Embryonic facial prominence (tissue), 1 donor: ENCODE data around the gene PRLHR.

Experiments
- DNase-seq: peaks from one replicate; pipeline ENCODE4 v3.0.0-alpha.2; 2016; ENCODE audit errors: extremely low spot score

The PRLHR gene

GRCh38 chr10:118563373-118563890 lies 32.0 kb downstream of the PRLHR start:
- no peak for DNase-seq

DNA sequence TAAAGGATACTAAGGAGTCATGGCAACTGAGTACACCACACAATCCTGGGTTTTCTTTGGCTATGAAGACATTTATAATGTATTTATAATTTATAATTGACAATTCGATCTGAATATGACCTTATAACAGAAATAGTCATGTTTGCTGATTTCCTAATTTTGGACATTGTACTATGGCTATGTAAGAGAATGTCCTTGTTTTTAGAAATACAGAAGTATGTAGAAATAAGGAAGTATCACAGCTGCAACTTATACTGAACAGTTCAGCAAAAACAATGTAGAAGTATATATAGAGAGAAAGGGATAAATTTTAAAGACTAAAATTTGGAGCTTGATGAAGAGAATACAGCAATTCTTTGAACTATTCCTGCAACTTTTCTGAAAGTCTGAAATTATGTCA lies 32.6 kb downstream of the PRLHR start:
- no peak for DNase-seq

DNA sequence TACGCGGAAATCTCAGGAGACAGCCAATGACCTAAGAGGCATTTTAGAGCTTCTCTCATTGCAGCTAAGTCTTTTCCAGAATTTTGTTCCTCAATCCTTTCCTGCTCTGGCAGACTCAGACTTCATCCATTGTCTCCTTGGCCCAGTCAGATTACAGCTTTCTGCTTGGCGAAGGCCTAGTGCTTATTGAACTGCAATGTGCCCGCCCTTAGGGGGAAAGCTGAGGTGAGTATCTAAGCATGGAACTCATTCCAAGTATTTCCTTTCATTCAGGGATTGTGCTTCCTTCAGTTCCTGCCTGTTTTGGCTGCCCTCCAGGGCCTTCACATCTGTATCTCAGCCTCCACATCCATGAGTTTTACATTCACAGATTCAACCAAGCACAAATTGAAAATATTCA lies 37.5 kb downstream of the PRLHR start:
- DNase-seq = no peak

DNA sequence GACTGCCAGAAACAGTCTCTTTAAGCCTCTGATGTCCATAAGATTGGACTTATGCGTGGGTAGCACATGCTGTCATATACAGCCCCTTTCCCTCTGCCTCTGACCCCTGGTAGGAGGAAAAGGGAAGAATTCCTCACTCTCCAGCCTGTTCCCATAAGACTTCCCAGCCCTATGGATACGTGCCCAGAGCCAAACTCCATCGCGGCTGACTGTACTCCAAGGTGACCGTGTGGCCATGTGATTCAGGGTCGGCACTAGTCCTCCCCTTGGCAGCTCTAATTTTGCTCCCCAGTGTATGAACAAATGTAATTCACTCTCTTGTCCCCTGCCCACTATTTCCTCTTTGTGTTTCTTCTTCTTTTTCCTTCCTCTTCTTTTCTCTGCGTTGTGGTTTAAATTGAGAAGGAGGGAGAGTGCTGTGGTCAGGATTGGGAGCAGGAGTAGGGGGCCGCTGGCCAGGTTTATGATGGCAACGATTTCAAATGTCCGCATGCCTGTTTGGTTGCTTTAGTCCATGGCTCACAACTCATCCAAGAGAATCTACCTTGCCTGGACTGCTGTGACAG lies 43.8 kb downstream of the PRLHR start:
- no peak for DNase-seq

DNA sequence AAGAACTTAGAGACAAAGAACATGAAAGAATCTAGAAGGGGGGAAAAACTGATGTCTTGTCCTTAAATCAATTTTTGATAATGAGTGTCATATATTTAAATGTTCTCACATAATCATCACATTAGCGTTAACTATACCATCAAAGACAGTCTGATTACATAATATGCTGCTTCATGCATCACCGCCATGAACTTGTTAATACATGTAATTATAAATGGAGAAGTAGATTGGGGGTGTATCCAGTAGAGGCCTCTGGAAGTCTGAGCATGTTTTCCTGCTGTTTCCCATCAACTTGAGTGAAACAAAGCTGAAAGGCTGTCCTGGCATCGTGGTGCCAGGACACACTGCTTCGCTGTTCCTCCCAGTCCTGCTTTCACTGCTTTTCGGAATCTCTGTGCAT lies 48.2 kb downstream of the PRLHR start:
- DNase-seq = no peak

DNA sequence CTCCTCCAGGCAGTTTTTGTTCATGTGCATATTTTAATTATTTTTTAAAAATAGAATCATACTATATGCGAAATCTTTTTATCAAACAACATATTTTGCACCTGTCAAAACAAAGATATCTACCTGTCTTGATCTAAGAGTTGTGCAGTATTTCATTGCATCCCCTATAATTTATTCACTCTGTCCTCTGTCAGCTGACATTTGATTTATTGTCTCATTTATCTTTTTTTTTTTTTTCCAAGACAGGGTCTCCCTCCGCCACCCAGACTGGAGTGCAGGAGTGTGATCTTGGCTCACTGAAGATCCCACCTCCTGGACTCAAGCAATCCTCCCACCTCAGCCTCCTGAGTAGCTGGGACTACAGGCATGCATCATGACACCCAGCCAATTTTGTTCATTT lies 49.0 kb downstream of the PRLHR start:
- DNase-seq = no peak

DNA sequence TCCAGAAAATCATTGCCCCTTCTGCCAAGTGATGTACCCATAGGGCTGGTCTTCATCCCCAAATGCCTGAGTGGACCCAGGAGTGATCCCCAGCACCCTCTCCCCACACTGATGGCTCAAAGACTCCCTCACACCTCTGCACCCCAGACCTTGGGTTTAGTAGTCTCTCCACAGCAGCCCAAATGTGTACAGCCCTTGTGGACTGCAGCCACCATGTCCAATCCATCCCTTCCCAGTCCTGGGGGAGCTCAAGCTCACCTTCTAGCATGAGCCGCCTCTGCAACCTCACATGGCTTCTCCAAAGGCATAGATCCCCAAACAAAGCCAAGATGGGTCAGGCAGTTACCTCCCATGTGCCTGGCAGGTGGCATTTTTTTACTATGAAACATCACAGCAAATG lies 50.1 kb downstream of the PRLHR start:
- no peak for DNase-seq

DNA sequence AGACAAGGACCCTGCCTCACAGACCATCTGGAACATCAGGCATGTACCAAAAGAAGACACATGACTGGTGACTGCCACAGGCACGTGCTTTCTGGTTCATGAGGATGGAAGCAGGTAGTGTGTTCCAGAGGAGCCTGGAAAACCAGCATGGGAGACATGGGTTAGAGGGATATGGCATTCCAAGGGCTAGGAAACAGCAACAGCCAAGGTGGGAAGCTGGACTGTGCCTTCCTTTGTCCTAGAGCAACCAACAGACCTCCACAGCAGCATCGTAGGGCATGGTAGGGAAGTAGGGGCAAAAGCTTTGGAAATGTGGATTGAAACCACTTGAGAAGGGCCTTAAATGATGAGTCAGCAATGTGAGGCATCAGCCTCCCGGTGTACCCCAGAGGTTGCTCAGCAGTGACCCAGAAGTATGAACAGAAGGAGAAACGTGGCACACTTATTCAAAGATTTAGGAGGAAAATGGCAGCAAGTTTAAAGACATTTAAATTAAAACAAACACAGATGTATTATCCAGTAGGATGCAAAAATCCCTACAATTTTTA lies 51.0 kb downstream of the PRLHR start:
- no peak for DNase-seq

DNA sequence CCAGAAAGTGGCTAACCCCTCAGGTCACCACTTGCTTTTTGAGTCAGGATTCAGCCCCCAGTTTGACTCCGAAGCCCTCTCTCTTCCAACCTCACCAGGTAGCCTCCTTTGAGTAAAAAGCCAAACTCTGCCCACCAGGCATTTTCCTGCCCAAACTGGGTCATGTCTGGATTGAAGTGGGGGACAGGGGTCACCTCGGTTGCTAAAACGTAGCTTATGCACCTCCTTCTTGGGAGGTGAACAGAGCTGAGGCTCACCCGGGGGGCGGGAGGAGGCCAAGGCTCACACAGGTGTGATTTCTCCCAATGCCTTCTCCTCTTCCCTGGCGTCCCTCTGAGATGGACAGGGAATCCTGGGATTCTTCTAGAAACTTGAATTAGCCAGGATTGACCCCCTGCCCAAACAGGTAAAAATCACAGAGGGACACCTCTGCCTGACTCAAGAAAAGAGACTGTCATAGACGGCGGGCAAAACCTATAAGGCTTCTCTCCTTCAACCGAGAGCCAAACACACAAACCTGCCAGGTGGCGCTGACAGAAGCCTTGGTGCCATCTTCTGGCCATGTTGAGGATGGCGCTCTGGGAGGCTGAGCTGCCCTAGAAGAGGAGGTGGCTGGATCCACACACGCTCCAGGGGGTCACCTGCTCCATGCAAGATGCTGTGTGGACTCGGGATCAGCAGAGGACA lies 51.6 kb downstream of the PRLHR start:
- DNase-seq = no peak

DNA sequence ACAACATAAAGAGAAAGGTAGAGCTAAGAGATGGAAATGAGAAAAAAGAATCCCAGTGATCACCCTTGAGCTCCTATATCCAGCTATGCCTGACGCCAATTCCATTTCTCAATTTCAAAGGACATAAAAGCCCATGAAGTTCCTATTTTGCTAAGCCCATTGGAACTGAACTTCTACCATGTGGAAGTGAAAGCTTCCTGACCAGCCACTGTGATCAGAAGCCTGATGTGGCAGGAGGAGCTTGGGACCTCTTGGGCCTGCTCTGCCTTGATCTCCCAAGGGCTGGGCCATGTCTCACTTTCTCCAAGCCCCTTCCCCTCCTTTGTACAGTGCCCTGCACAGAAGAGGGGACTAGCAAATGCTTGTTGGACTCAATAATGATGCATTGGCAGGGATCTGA lies 52.7 kb downstream of the PRLHR start:
- no peak for DNase-seq

GRCh38 chr10:118542205-118542604 lies 53.2 kb downstream of the PRLHR start:
- DNase-seq = no peak

DNA sequence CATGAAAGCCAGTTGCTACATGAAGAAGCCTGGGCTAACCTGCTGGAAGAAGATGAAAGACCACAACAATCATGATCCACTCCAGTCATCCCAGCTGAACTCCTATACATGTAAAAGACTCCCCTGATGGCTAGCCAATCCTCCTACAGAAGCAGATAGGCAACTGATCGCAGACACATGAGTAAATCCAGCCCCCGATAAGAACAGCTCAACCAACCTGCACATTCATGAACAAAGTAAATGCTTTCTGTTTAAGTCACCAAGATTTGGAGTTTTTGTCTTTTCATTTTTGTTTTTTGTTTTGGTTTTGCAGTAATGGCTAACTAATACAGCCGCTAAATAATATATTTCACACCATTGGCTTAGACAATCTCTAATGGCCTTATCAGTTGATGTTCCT lies 53.7 kb downstream of the PRLHR start:
- DNase-seq = no peak
